ENCODE results near the gene TRIP6.

The TRIP6 gene

GRCh38 chr7:100859856-100860255 lies 7.3 kb upstream of the TRIP6 start:
- Histone ChIP-seq H3K9me3 (ENCODE audit: insufficient read depth, low read length, severe bottlenecking) (no peaks in the 10 kb centered on the region), H2AFZ (ENCODE audit: low read depth, low read length) (no peak overlapping the region), H3K4me3 (ENCODE audit: low read depth in 1 of 2, low read length in 2 of 2) (no peak overlapping the region), H3K27me3 (ENCODE audit: insufficient read depth, low read length, poor library complexity) (no peaks in the 10 kb centered on the region), H3K27ac (ENCODE audit: low read length) (no peak overlapping the region), H3K4me2 (ENCODE audit: insufficient read depth, low read length) (no peak overlapping the region), H3K36me3 (ENCODE audit: insufficient read depth, low read length) (peaks cover 26% of the 10 kb centered on the region), H3K4me1 (ENCODE audit: insufficient read depth, low read length) (no peaks in the 10 kb centered on the region), H3K9ac (ENCODE audit: low read depth, low read length) (no peak overlapping the region), H3K79me2 (ENCODE audit: insufficient read depth, low read length) (peaks cover 5% of the 10 kb centered on the region; the same call in 1 of the 2 replicates), H4K20me1 (ENCODE audit: insufficient read depth, low read length) (peaks cover 9% of the 10 kb centered on the region; the same call in 1 of the 2 replicates)
- TF ChIP-seq EZH2 (IDR thresholded peaks at IDR 0.05; ENCODE audit: borderline replicate concordance, low read depth, low read length, severe bottlenecking) = no peak
- no peak for TF ChIP-seq CTCF (IDR thresholded peaks at IDR 0.05; ENCODE audit: borderline replicate concordance, extremely low read depth, low read length, poor library complexity, severe bottlenecking)
- ATAC-seq (ENCODE audit: insufficient read depth, low read depth) = no peak
- no peak for DNase-seq

GRCh38 chr7:100860702-100861615 lies 6.2 kb upstream of the TRIP6 start:
- no peaks in the 10 kb centered on the region for H3K79me2 ChIP-seq (ENCODE audit: insufficient read depth, low read length)
- H3K4me1 ChIP-seq (ENCODE audit: insufficient read depth, low read length) = no peaks in the 10 kb centered on the region
- H3K4me2 ChIP-seq (ENCODE audit: insufficient read depth, low read length) = no peak overlapping the region
- no peaks in the 10 kb centered on the region for H3K9me3 ChIP-seq (ENCODE audit: insufficient read depth, low read length, severe bottlenecking)
- TF ChIP-seq EZH2 (IDR thresholded peaks at IDR 0.05; ENCODE audit: borderline replicate concordance, low read depth, low read length, severe bottlenecking) (no peak), CTCF (IDR thresholded peaks at IDR 0.05; ENCODE audit: borderline replicate concordance, extremely low read depth, low read length, poor library complexity, severe bottlenecking) (no peak)
- no peak overlapping the region for H3K27ac ChIP-seq (ENCODE audit: low read length)
- H3K9ac ChIP-seq (ENCODE audit: low read depth, low read length) = no peak overlapping the region
- no peaks in the 10 kb centered on the region for H3K27me3 ChIP-seq (ENCODE audit: insufficient read depth, low read length, poor library complexity)
- peaks cover 28% of the 10 kb centered on the region for H3K36me3 ChIP-seq (ENCODE audit: insufficient read depth, low read length)
- H4K20me1 ChIP-seq (ENCODE audit: insufficient read depth, low read length) = peaks cover 9% of the 10 kb centered on the region; the same call in 1 of the 2 replicates
- H2AFZ ChIP-seq (ENCODE audit: low read depth, low read length) = no peak overlapping the region
- H3K4me3 ChIP-seq (ENCODE audit: low read depth in 1 of 2, low read length in 2 of 2) = no peak overlapping the region
- DNase-seq (no peak), ATAC-seq (ENCODE audit: insufficient read depth, low read depth) (peak; percentile 18; the same call in 1 of the 3 replicates)

- Histone ChIP-seq H2AFZ (ENCODE audit: low read depth, low read length) (no peak overlapping the region), H3K27ac (ENCODE audit: low read length) (no peak overlapping the region), H3K79me2 (ENCODE audit: insufficient read depth, low read length) (peaks cover 3% of the 10 kb centered on the region), H3K27me3 (ENCODE audit: insufficient read depth, low read length, poor library complexity) (no peaks in the 10 kb centered on the region), H3K4me3 (ENCODE audit: low read depth in 1 of 2, low read length in 2 of 2) (no peak overlapping the region), H3K9ac (ENCODE audit: low read depth, low read length) (no peak overlapping the region), H3K9me3 (ENCODE audit: insufficient read depth, low read length, severe bottlenecking) (no peaks in the 10 kb centered on the region), H3K4me2 (ENCODE audit: insufficient read depth, low read length) (no peak overlapping the region), H3K4me1 (ENCODE audit: insufficient read depth, low read length) (peaks cover 5% of the 10 kb centered on the region), H3K36me3 (ENCODE audit: insufficient read depth, low read length) (peaks cover 28% of the 10 kb centered on the region), H4K20me1 (ENCODE audit: insufficient read depth, low read length) (peaks cover 9% of the 10 kb centered on the region; the same call in 1 of the 2 replicates)
- TF ChIP-seq CTCF (IDR thresholded peaks at IDR 0.05; ENCODE audit: borderline replicate concordance, extremely low read depth, low read length, poor library complexity, severe bottlenecking) (no peak), EZH2 (IDR thresholded peaks at IDR 0.05; ENCODE audit: borderline replicate concordance, low read depth, low read length, severe bottlenecking) (no peak)
- no peak for ATAC-seq (ENCODE audit: insufficient read depth, low read depth)
- DNase-seq = no peak
These were observed 5.6 kb upstream of the TRIP6 start for GRCh38 chr7:100861616-100861985.

Measured in DND-41 (cell line).